HG03521 (cell line): ENCODE measurements around the gene RYR1.
"Not testable (repeated sequence)": the region's sequence is repeated elsewhere in the genome, so short reads cannot be mapped to it uniquely, and the experiment has no call there.

Experiments
- ATAC-seq: cut with Tn5 transposase; IDR thresholded peaks from one replicate; pipeline ENCODE4 v1.9.1; 2021; ENCODE audit warnings: mild to moderate bottlenecking, moderate library complexity; ENCODE audit not compliant: unreplicated experiment

RYR1 gene

DNA sequence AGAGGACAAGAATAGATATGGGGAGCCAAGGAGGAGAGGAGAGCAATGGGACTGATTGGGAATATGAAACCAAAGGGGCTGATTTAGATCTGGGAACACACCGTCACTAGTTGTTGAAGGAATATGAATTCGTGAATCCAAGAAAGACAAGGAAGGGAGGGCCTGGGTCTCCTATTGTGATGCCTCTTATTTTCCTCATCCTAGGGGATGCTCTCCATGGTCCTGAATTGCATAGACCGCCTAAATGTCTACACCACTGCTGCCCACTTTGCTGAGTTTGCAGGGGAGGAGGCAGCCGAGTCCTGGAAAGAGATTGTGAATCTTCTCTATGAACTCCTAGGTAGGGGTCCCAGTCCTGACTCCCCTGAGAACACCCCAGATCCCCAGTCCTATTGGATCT lies 21.5 kb downstream of the RYR1 start:
- no peak for ATAC-seq

- ATAC-seq = no peak
Observed at GRCh38 chr19:38457202-38457601, 23.7 kb downstream of the RYR1 start.

GRCh38 chr19:38457690-38458405 lies 24.4 kb downstream of the RYR1 start:
- no peak for ATAC-seq

GRCh38 chr19:38458991-38459390 lies 25.5 kb downstream of the RYR1 start:
- no peak for ATAC-seq

DNA sequence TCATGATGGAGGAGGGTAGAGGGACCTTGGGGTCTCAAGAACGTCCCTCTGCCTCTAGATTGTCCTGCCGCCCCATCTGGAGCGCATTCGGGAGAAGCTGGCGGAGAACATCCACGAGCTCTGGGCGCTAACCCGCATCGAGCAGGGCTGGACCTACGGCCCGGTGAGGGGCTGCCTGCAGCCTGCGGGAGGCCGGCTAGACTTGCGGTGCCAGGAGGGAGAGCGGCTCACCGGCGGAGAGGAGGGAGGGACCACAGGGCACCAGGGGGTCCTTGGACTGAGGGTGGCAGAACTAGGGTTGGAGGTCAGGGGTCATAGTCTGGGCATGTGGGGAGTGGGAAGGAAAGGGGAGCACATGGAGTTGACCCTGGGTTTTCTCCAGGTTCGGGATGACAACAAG lies 29.9 kb downstream of the RYR1 start:
- ATAC-seq = no peak

GRCh38 chr19:38464421-38465082 lies 31.1 kb downstream of the RYR1 start:
- no peak for ATAC-seq

GRCh38 chr19:38466050-38466449 lies 32.6 kb downstream of the RYR1 start:
- ATAC-seq = no peak

DNA sequence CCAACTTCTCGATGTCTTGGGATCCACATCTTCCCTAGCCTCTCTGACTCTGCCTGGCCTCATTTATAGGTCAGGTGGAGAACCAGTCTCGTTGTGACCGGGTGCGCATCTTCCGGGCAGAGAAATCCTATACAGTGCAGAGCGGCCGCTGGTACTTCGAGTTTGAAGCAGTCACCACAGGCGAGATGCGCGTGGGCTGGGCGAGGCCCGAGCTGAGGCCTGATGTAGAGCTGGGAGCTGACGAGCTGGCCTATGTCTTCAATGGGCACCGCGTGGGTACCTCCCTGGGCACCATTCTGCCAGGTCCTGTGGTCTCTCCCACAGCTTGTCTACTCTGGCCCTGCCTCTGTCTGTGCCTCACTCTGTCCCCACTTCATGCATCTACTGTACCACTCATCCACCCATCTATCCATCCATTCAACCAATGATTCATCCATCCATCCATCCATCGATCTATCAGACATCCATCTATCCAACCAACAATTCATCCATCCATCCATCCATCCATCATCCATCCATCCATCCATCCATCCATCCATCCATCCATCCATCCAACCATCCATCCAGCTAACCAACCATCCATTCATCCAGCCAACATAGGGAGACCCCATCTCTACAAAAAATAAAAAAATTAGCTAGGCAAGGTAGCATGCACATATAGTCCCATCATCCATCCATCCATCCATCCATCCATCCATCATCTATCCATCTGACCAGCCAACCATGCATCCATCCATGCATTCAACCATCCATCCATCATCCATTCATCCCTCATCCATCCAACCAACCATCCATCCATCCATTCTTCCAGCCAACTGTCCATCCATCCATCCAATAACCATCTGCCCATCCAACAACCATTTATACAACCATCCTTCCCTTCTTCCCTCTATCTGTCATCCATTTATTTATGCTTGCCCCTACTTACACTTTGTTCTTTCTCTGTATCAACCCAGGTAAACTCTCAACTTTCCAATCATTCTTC lies 34.3 kb downstream of the RYR1 start:
- ATAC-seq = no peak

DNA sequence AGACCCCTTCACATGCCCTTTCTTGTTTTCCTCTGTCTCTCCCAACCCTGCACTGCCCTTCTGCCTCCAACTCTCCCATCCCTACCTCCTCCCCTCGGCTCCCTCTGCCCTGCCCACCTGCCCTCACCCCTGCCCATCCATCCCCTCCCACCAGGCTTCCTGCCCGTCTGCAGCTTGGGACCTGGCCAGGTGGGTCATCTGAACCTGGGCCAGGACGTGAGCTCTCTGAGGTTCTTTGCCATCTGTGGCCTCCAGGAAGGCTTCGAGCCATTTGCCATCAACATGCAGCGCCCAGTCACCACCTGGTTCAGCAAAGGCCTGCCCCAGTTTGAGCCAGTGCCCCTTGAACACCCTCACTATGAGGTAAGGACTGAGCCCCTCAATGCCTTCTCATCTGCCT lies 35.7 kb downstream of the RYR1 start:
- ATAC-seq = no peak

- ATAC-seq = no peak
Observed at GRCh38 chr19:38470788-38471480, 37.4 kb downstream of the RYR1 start.

- ATAC-seq = not testable (repeated sequence)
Observed at GRCh38 chr19:38472725-38473124, 39.2 kb downstream of the RYR1 start.

DNA sequence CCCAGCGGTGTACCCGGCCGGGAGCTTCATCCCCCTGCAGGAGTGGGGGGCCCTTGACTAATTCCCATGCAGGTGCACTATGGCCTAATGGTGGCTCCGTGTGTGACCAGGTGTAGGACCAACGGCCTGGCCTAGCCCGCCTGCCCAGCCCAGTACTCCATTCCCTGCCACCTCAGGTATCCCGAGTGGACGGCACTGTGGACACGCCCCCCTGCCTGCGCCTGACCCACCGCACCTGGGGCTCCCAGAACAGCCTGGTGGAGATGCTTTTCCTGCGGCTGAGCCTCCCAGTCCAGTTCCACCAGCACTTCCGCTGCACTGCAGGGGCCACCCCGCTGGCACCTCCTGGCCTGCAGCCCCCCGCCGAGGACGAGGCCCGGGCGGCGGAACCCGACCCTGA lies 39.7 kb downstream of the RYR1 start:
- ATAC-seq = no peak

GRCh38 chr19:38475176-38475575 lies 41.7 kb downstream of the RYR1 start:
- no peak for ATAC-seq

DNA sequence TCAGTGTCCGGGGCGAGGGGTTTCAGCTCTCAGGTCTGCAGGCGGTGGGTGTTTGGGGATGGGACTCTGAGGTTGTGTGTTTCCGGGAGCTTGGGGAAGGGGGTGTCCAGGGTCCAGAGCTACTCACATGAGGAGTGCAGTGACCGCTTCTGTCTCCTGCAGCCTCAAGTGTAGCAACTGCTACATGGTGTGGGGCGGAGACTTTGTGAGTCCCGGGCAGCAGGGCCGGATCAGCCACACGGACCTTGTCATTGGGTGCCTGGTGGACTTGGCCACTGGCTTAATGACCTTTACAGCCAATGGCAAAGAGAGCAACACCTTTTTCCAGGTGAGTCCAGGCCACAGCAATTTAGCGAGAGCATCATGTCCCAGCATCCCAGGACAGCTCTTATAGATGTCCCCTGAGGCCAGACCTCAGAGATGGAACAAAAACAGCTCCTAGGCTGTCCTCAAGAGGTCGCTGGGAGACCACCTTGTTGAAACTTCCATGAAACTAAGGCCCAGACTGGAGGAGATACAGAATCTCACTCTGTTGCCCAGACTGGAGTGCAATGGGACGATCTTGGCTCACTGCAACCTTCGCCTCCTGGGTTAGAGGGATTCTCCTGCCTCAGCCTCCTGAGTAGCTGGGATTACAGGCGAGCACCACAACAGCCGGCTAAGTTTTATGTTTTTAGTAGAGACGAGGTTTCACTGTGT lies 44.9 kb downstream of the RYR1 start:
- no peak for ATAC-seq

DNA sequence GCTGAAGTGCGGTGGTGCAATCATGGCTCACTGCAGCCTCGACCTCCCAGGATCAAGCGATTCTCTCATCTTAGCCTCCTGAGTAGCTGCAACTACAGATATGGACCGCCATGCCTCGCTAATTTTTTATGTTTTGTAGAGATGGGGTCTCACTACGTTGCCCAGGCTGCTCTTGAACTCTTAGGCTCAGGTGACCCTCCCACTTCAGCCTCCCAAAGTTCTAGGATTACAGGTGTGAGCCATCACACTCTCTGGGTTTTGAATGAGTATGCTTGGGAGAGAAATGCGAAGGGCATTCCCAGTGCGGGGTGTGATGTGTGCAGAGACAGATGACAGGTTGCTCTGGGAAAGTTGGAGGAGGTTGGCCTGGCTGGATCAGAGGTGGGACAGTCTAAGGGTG lies 49.0 kb downstream of the RYR1 start:
- no peak for ATAC-seq

GRCh38 chr19:38483016-38483630 lies 49.6 kb downstream of the RYR1 start:
- no peak for ATAC-seq

DNA sequence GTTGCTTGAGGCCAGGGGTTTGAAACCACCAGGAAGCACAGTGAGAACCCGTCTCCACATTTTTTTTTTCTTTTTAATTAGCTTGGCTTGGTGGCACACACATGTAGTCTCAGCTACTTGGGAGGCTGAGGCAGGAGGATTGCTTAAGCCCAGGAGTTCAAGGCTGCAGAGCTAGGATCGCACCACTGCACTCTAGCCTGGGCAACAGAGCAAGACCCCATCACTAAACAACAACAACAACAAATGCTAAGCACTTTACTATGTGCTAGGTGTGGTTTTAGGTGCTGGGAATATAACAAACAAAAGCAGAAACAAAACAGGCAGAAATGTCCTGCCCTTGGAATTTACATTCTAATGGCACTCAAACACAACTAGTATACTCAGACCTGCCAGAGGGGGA lies 51.3 kb downstream of the RYR1 start:
- no peak for ATAC-seq

GRCh38 chr19:38485541-38486285 lies 52.2 kb downstream of the RYR1 start:
- ATAC-seq = no peak

- ATAC-seq = no peak
Observed at GRCh38 chr19:38486731-38487336, 53.3 kb downstream of the RYR1 start.
